ENCODE data around the gene AEBP1.
"Not testable (repeated sequence)": the region's sequence is repeated elsewhere in the genome, so short reads cannot be mapped to it uniquely, and the experiment has no call there.

Gene AEBP1

GRCh38 chr7:44116789-44117666 is 12.9 kb downstream of the AEBP1 start:
- DNase-seq (ENCODE audit: low read depth in 2 of 2): no peak

GRCh38 chr7:44117801-44118429 is 13.8 kb downstream of the AEBP1 start:
- DNase-seq (ENCODE audit: low read depth in 2 of 2): no peak

GRCh38 chr7:44119829-44120380 is 15.8 kb downstream of the AEBP1 start:
- DNase-seq (ENCODE audit: low read depth in 2 of 2): no peak

- no peak for DNase-seq (ENCODE audit: low read depth in 2 of 2)
These were observed 16.2 kb downstream of the AEBP1 start for GRCh38 chr7:44120395-44120794.

- DNase-seq (ENCODE audit: low read depth in 2 of 2): no peak
These were observed 17.7 kb downstream of the AEBP1 start for GRCh38 chr7:44121761-44122420.

- DNase-seq (ENCODE audit: low read depth in 2 of 2): no peak
These were observed 18.4 kb downstream of the AEBP1 start for GRCh38 chr7:44122529-44122928.

GRCh38 chr7:44123190-44124003 is 19.3 kb downstream of the AEBP1 start, which contains the start of gene POLD2:
TSS of gene POLD2 (minus strand) at chr7:44123548. CDS start at chr7:44122053, 1,495 bp downstream.
- peak; percentile 94 to 99 for DNase-seq (ENCODE audit: low read depth in 2 of 2)

- no peak for DNase-seq (ENCODE audit: low read depth in 2 of 2)
These were observed 20.7 kb downstream of the AEBP1 start for GRCh38 chr7:44124822-44125202.

- not testable (repeated sequence) for DNase-seq (ENCODE audit: low read depth in 2 of 2)
These were observed 22.4 kb downstream of the AEBP1 start for GRCh38 chr7:44126574-44126973.

GRCh38 chr7:44127161-44127560 is 23.0 kb downstream of the AEBP1 start:
- DNase-seq (ENCODE audit: low read depth in 2 of 2): no peak

- no peak for DNase-seq (ENCODE audit: low read depth in 2 of 2)
These were observed 24.8 kb downstream of the AEBP1 start for GRCh38 chr7:44128721-44129582.

GRCh38 chr7:44131173-44132029 is 27.3 kb downstream of the AEBP1 start:
- no peak for DNase-seq (ENCODE audit: low read depth in 2 of 2)

- no peak for DNase-seq (ENCODE audit: low read depth in 2 of 2)
These were observed 27.9 kb downstream of the AEBP1 start for GRCh38 chr7:44132039-44132438.

GRCh38 chr7:44133295-44133694 is 29.1 kb downstream of the AEBP1 start:
- DNase-seq (ENCODE audit: low read depth in 2 of 2): no peak

- no peak for DNase-seq (ENCODE audit: low read depth in 2 of 2)
These were observed 30.9 kb downstream of the AEBP1 start for GRCh38 chr7:44134943-44135628.

GRCh38 chr7:44136731-44137130 is 32.6 kb downstream of the AEBP1 start:
- no peak for DNase-seq (ENCODE audit: low read depth in 2 of 2)

- DNase-seq (ENCODE audit: low read depth in 2 of 2): no peak
These were observed 34.6 kb downstream of the AEBP1 start for GRCh38 chr7:44138698-44139097.

- DNase-seq (ENCODE audit: low read depth in 2 of 2): no peak
These were observed 35.3 kb downstream of the AEBP1 start for GRCh38 chr7:44139311-44140010.
